PC-3 (cell line): ENCODE measurements around the gene MDGA2.
A peak's percentile ranks its signal among the peaks of the same experiment; 100 is the strongest.

Experiments
- CTCF ChIP-seq: fragments of 300-600 bp; sonication (generic); conservative IDR thresholded peaks from 2 replicates; pipeline ENCODE4 v1.5.1; 2017; ENCODE audit warnings: antibody characterized with exemption, low read depth, mild to moderate bottlenecking, low read length
- EZH2 ChIP-seq: fragments of 300-600 bp; sonication (generic); IDR thresholded peaks from one replicate; pipeline ENCODE4 v1.6.1; 2017; ENCODE audit warnings: antibody characterized with exemption, mild to moderate bottlenecking, low read length; ENCODE audit not compliant: unreplicated experiment

GRCh38 chr14:47332939-47333338 lies 342.5 kb downstream of the MDGA2 start:
- TF ChIP-seq CTCF (peak; percentile 56), EZH2 (no peak)
